ENCODE measurements around the gene GABPB1.

GRCh38 chr15:50257332-50257731 lies 97.7 kb downstream of the GABPB1 start:
- no peak for TF ChIP-seq CTCF (conservative IDR thresholded peaks at IDR 0.05; ENCODE audit: low read depth, low read length)
- no peak for TF ChIP-seq EZH2 (IDR thresholded peaks at IDR 0.05; ENCODE audit: borderline replicate concordance, low read depth, low read length, poor library complexity, severe bottlenecking)
